Neutrophil (primary cell): Measurements from ENCODE around the gene SRRM5.

Experiments used
- H3K27ac ChIP-seq: fragments of 200-600 bp; sonication (generic); 2 replicates; pipeline ENCODE4 v1.5.1; 2016; ENCODE audit warnings: mild to moderate bottlenecking, moderate library complexity
- H3K27me3 ChIP-seq: fragments of 200-600 bp; sonication (generic); 2 replicates; pipeline ENCODE4 v1.6.0; 2016; ENCODE audit warnings: mild to moderate bottlenecking
- H3K36me3 ChIP-seq: fragments of 200-600 bp; sonication (generic); 2 replicates; pipeline ENCODE4 v1.5.1; 2017
- H3K4me1 ChIP-seq, 2 experiments: fragments of 200-600 bp in 1 of 2; sonication (generic) in 1 of 2; 1 replicate in 1 of 2; 2 replicates in 1 of 2; pipeline versions ENCODE4 v1.5.1 to v1.6.1; 2013 to 2016; ENCODE audit warnings: low read depth in 1 of 2, low read length in 1 of 2, mild to moderate bottlenecking in 1 of 2, moderate library complexity in 1 of 2; ENCODE audit not compliant: control insufficient read depth in 1 of 2, insufficient read depth in 1 of 2
- H3K4me3 ChIP-seq, 2 experiments: fragments of 200-600 bp in 1 of 2; sonication (generic) in 1 of 2; 1 replicate in 1 of 2; 2 replicates in 1 of 2; pipeline ENCODE4 v1.5.1; 2013 to 2016; ENCODE audit warnings: low read depth in 1 of 2, low read length in 1 of 2, mild to moderate bottlenecking in 1 of 2, moderate library complexity in 1 of 2
- H3K9me3 ChIP-seq: fragments of 200-600 bp; sonication (generic); 2 replicates; pipeline ENCODE4 v1.5.1; 2016
- CTCF ChIP-seq: fragments of 200-600 bp; sonication (generic); IDR thresholded peaks from 2 replicates; pipeline ENCODE4 v1.5.1; 2016; ENCODE audit warnings: antibody characterized with exemption

SRRM5 gene

GRCh38 chr19:43622070-43622469 lies 10.2 kb downstream of the SRRM5 start:
- no peaks in the 10 kb centered on the region for H3K36me3 ChIP-seq
- H3K27ac ChIP-seq = no peak overlapping the region
- no peak for TF ChIP-seq CTCF
- H3K4me1 ChIP-seq = peaks cover 13 to 17% of the 10 kb centered on the region in 2 experiments
- H3K9me3 ChIP-seq = no peaks in the 10 kb centered on the region
- no peak overlapping the region for H3K4me3 ChIP-seq
- peaks cover 24% of the 10 kb centered on the region for H3K27me3 ChIP-seq

- no peak overlapping the region for H3K27ac ChIP-seq
- H3K27me3 ChIP-seq = peaks cover 33% of the 10 kb centered on the region
- H3K36me3 ChIP-seq = no peaks in the 10 kb centered on the region
- H3K4me1 ChIP-seq = peaks cover 13 to 17% of the 10 kb centered on the region in 2 experiments
- H3K9me3 ChIP-seq = no peaks in the 10 kb centered on the region
- H3K4me3 ChIP-seq = no peak overlapping the region
- TF ChIP-seq CTCF = no peak
Observed at GRCh38 chr19:43622956-43623355, 11.1 kb downstream of the SRRM5 start.

- no peak for TF ChIP-seq CTCF
- Histone ChIP-seq H3K4me3 (no peak overlapping the region), H3K27ac (no peak overlapping the region), H3K36me3 (no peaks in the 10 kb centered on the region), H3K4me1 (peaks cover 8 to 12% of the 10 kb centered on the region in 2 experiments), H3K27me3 (peaks cover 33% of the 10 kb centered on the region), H3K9me3 (no peaks in the 10 kb centered on the region)
Observed at GRCh38 chr19:43623889-43624670, 12.2 kb downstream of the SRRM5 start.

- H3K36me3 ChIP-seq = no peaks in the 10 kb centered on the region
- no peaks in the 10 kb centered on the region for H3K9me3 ChIP-seq
- H3K27ac ChIP-seq = no peak overlapping the region
- no peak for TF ChIP-seq CTCF
- H3K4me1 ChIP-seq = peaks cover 6% of the 10 kb centered on the region in 2 experiments
- H3K4me3 ChIP-seq = no peak overlapping the region
- peaks cover 33% of the 10 kb centered on the region for H3K27me3 ChIP-seq
Observed at GRCh38 chr19:43624933-43625332, 13.0 kb downstream of the SRRM5 start.

- Histone ChIP-seq H3K4me3 (no peak overlapping the region), H3K9me3 (no peaks in the 10 kb centered on the region), H3K36me3 (no peaks in the 10 kb centered on the region), H3K27ac (no peak overlapping the region), H3K27me3 (peaks cover 33% of the 10 kb centered on the region), H3K4me1 (peaks cover 3 to 4% of the 10 kb centered on the region in 2 experiments)
- TF ChIP-seq CTCF = no peak
Observed at GRCh38 chr19:43625918-43626579, 14.2 kb downstream of the SRRM5 start.
